Panc1 (cell line): ENCODE data around the gene TMEM259. TPM values are rescaled to one million over a fixed set of nuclear protein-coding genes. Genes with fewer than 3 reads are reported as not detected.

Experiments used
- ATAC-seq: fragments of 200-7000 bp; cut with Tn5 transposase; 2 replicates; pipeline ENCODE4 v1.9.1; 2020; ENCODE audit warnings: mild to moderate bottlenecking, moderate library complexity
- BruUV-seq: library from RNA; stranded (reverse); fragments of 400-500 nt; replicated peaks from 2 replicates; lab custom pipeline; 2021; lab: Mats Ljungman, UMichigan
- CTCF ChIA-PET: fragments of 300-600 bp; sonication (Branson Sonifier 250); formaldehyde crosslinking; loops from one replicate; lab custom pipeline; 2022; ENCODE audit warnings: antibody characterized with exemption; lab: Charles Lee
- POLR2A ChIA-PET: fragments of 300-600 bp; sonication (Branson Sonifier 250); formaldehyde crosslinking; loops from one replicate; lab custom pipeline; 2022; ENCODE audit warnings: antibody characterized with exemption; lab: Charles Lee
- DNase-seq: peaks from one replicate; pipeline ENCODE4 v3.0.0-alpha.2; 2010; ENCODE audit warnings: low read depth, low spot score
- H3K27ac ChIP-seq: 2 replicates; pipeline ENCODE4 v1.5.1; 2011; ENCODE audit warnings: mild to moderate bottlenecking, low read length, inconsistent platforms
- H3K27me3 ChIP-seq: fragments of 200-500 bp; sonication (Bioruptor generic); 2 replicates; pipeline ENCODE4 v1.6.0; 2014; ENCODE audit warnings: low read length, inconsistent platforms; ENCODE audit not compliant: control insufficient read depth, insufficient read depth
- H3K36me3 ChIP-seq: fragments of 200-500 bp; sonication (Bioruptor generic); 2 replicates; pipeline ENCODE4 v1.5.1; 2014; ENCODE audit warnings: inconsistent platforms, mild to moderate bottlenecking, low read length, moderate library complexity; ENCODE audit not compliant: control insufficient read depth, insufficient read depth
- H3K4me1 ChIP-seq: 2 replicates; pipeline ENCODE4 v1.5.1; 2011; ENCODE audit warnings: inconsistent platforms, mild to moderate bottlenecking, low read length, moderate library complexity; ENCODE audit not compliant: control insufficient read depth, insufficient read depth
- H3K4me3 ChIP-seq, 2 experiments: 2 replicates each; pipeline ENCODE4 v1.5.1; 2011 to 2012; ENCODE audit warnings: low read depth in 2 of 2, low read length in 2 of 2, mild to moderate bottlenecking in 2 of 2, inconsistent platforms in 1 of 2, moderate library complexity in 1 of 2
- H3K9me3 ChIP-seq: fragments of 200-500 bp; sonication (Bioruptor generic); 2 replicates; pipeline ENCODE4 v1.5.1; 2014; ENCODE audit warnings: low read depth, mild to moderate bottlenecking, inconsistent platforms, low read length, moderate library complexity; ENCODE audit not compliant: control insufficient read depth, insufficient read depth
- CTCF ChIP-seq: fragments of 450-650 bp; IDR thresholded peaks from 2 replicates; pipeline ENCODE4 v1.5.1; 2017; ENCODE audit warnings: mild to moderate bottlenecking
- POLR2AphosphoS5 ChIP-seq: IDR thresholded peaks from 2 replicates; pipeline ENCODE4 v1.6.1; 2012; ENCODE audit warnings: mild to moderate bottlenecking, low read depth, low read length, moderate library complexity
- REST ChIP-seq, 2 experiments: IDR thresholded peaks; 2 replicates each; pipeline ENCODE4 v1.6.1; 2011 to 2012; ENCODE audit warnings: low read depth in 2 of 2, control low read depth in 1 of 2, low read length in 1 of 2, mild to moderate bottlenecking in 1 of 2, moderate library complexity in 1 of 2; ENCODE audit not compliant: insufficient read depth in 1 of 2
- SIN3A ChIP-seq: IDR thresholded peaks from 2 replicates; pipeline ENCODE4 v1.6.1; 2012; ENCODE audit warnings: low read depth, mild to moderate bottlenecking, low read length, moderate library complexity, borderline replicate concordance; ENCODE audit not compliant: insufficient read depth
- TCF7L2 ChIP-seq: IDR thresholded peaks from 2 replicates; pipeline ENCODE4 v1.6.1; 2011; ENCODE audit warnings: mild to moderate bottlenecking, low read depth, low read length, inconsistent platforms
- in situ Hi-C: cut with HindIII; loops from 2 replicates; pipeline ENCODE4 v1.10.0; 2016; ENCODE audit warnings: low sequenced_read_pairs, low pct_unique_long_range_greater_than_20kb
- intact Hi-C: fragments of 100-400 bp; cut with micrococcal nuclease; formaldehyde crosslinking; loops from one replicate; pipeline ENCODE4 v1.10.0; 2022; ENCODE audit not compliant: unreplicated experiment
- total RNA-seq: library from RNA; stranded (reverse); gene quantifications from one replicate; pipeline ENCODE4 v1.2.1, GENCODE V29; 2021; ENCODE audit not compliant: unreplicated experiment

Gene TMEM259
- total RNA-seq, 1 experiment from 2014 or later = 193 TPM

GRCh38 chr19:1064661-1065605 is 44.0 kb upstream of the TMEM259 start:
- no peaks in the 10 kb centered on the region for H3K27me3 ChIP-seq
- ChIA-PET POLR2A (interaction anchor here (0.6 kb wide), 1 partner anchor 12 kb away, joined by 5 read pairs; no protein-coding TSS in a partner anchor), CTCF (interaction anchor here (0.6 kb wide), 1 partner anchor 17 kb away, joined by 7 read pairs; no protein-coding TSS in a partner anchor)
- H3K9me3 ChIP-seq = no peaks in the 10 kb centered on the region
- BruUV-seq = no TSS peak
- peak overlapping the region; percentile 66 for H3K27ac ChIP-seq
- ATAC-seq (peak; percentile 82), DNase-seq (no peak)
- H3K4me3 ChIP-seq = peak overlapping the region in 1 of 2 experiments; percentile 16; a peak in 1 of 4 replicates
- no peaks in the 10 kb centered on the region; the same call in 1 of the 2 replicates for H3K36me3 ChIP-seq
- intact Hi-C loops (no loop called here), in situ Hi-C loops (no loop called here)
- TF ChIP-seq CTCF = peak; percentile 88
- TF ChIP-seq POLR2AphosphoS5 = no peak
- H3K4me1 ChIP-seq = peaks cover 17% of the 10 kb centered on the region

GRCh38 chr19:1063909-1064660 is 43.2 kb upstream of the TMEM259 start:
- Histone ChIP-seq H3K9me3 (no peaks in the 10 kb centered on the region), H3K27ac (no peak overlapping the region), H3K4me3 (no peak overlapping the region), H3K27me3 (no peaks in the 10 kb centered on the region), H3K4me1 (peaks cover 17% of the 10 kb centered on the region), H3K36me3 (no peaks in the 10 kb centered on the region; the same call in 1 of the 2 replicates)
- POLR2A ChIA-PET = no interaction called here
- CTCF ChIA-PET = interaction anchor here (0.5 to 0.6 kb wide), 2 partner anchors 65 to 178 kb away, joined by 4 to 7 read pairs; partner anchors contain the start of gene ATP5F1D
- no TSS peak for BruUV-seq
- in situ Hi-C loops = no loop called here
- DNase-seq (no peak), ATAC-seq (peak; percentile 12; the same call in 1 of the 2 replicates)
- TF ChIP-seq CTCF = no peak
- TF ChIP-seq POLR2AphosphoS5 = no peak; the same call in 1 of the 2 replicates
- no peak for TF ChIP-seq REST (IDR thresholded peaks at IDR 0.05; ENCODE audit: insufficient read depth in 1 of 2, low read depth in 2 of 2, low read length in 1 of 2)
- TF ChIP-seq SIN3A = no peak
- no peak for TF ChIP-seq TCF7L2
- intact Hi-C loops = no loop called here
